Stimulated activated CD8-positive, alpha-beta memory T cell treated with anti-CD3 and anti-CD28 coated beads, Interleukin-12 subunit alpha, Interleukin-12 subunit beta, amount 100 ng/mL, for 24 hours (primary cell): ENCODE results near the gene CACNA1C.

Experiments
- DNase-seq: peaks from one replicate; pipeline ENCODE4 v3.0.0-alpha.2; 2020; ENCODE audit errors: extremely low read depth

The CACNA1C gene

DNA sequence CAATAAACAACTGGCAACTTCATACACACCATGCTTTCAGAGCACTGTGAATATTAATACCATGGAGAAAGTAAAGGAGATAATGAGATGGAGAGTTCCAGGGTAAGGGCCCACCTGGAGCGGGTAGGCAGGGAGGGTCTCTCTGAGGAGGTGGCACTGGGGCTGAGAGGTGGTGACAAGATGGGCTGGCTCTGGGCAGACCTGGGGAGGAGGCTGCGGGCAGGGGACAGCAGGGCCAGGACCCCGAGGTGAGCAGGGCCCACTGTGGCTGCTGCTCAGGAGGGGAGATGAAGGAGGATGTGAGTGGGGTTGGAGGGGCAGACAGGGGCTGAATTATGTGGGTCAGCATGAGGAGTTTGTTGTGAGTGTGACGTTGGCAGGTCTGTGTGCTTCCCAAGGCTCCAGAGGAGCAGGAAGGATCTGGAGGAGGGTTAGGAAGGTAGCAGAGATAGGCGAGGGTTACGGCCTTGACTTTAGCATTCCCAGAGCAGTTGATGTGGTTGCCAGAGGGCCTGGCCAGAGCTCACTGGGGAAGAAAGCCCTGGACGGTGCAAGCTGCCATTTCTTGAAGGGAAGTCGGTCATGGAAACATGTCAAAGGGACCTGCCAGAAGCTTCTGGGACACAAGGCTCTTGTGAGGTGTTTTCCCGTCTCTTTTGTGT lies 88.2 kb downstream of the CACNA1C start:
- DNase-seq: no peak

DNA sequence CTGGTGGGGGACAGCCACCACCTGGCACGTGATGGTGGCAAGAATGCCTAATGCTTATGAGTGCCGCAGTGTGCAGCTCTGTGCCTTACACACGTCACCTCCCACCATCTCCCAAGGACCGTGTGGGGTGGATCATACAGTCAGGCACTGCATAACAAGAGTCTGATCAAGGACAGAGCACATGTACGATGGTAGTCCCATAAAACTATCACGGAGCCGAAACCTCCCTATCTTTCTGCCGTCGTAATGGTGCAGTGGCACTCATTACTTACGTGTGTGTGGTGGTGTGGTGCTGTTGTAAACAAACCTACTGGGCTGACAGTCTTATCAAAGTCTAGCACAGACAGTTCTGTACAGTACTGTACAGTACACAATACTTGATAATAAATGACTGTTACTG lies 89.3 kb downstream of the CACNA1C start:
- no peak for DNase-seq

DNA sequence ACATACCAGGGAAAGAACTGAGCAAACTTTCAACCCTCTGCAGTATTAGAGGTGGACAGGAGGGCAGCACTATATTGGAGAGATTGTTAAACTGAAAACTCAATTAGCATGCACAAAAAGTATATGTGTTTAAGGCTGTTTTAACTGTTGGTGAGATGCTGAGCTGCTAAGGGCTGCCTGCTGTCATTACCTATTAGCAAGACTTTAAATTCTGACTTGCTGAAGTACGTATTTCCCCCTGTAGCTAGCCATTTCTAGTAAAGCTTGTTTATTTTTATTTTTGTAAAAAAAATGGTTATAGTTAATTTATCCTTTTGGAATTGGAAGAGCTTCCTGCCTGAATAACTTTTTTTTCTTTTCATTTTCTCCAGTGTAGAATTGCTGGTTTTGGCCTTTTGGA lies 92.2 kb downstream of the CACNA1C start:
- DNase-seq: no peak

DNA sequence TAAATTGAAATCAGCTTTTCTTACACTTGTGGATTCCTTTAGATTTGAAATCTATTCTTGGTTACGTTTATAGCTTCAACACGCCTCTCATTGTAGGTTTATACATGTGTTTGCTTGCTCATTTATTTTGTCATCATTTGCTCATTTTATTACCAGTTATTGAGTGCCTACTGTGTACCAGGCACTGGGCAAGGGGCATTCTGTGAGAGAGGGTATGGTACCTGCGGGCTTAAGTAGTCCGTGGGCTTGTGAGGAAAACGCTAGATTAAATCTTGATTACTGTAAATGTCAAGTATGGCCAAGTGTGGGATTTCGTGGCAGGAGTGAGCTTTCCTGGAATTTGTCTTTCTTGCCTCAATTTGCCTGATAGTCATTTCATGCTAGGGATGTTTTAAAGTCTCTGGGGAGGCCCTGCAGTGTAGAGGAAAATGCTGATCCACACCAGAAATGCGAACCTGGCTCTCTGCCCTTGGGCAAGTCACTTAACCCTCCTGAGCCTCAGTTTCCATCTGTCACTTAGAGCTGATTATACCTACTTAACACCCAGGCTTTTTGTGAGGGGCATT lies 92.7 kb downstream of the CACNA1C start:
- no peak for DNase-seq

DNA sequence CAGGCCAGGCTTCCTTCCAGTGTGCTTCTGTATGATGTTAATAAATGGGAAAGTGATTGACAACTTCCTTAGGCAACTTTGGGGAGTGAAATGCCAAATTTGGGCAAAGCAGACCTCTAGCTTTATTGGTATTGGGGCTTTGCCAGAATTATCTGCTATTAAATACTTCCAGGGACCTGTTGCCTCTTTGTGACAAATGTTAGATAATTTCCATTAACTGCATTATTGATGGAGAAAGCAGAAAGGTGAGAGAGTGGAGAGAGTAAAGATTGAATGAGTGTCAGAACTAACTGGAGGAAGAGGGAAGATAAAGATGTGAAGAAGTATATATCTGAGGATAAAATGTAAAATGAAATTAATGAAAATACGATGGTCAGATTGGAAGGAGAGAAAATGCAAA lies 94.5 kb downstream of the CACNA1C start:
- DNase-seq: no peak

DNA sequence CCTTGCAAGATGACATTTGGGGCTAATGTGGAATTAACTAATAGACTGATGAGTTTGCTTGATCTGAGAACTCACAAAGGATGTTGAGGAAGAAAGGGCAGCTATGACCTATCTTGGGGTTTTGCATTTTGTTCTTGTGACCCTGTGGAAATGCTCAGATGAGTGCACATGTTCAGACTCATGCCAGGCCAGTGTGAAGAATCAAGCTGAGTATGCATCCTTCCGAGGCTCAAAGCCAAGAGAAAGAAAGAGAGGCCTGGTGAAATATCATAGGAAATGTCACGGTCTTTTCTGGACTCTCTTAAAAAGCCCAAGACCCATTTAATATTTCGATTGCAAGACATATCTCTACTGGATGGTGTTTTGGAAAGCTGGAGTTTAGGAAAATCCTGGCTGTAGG lies 96.3 kb downstream of the CACNA1C start:
- no peak for DNase-seq

DNA sequence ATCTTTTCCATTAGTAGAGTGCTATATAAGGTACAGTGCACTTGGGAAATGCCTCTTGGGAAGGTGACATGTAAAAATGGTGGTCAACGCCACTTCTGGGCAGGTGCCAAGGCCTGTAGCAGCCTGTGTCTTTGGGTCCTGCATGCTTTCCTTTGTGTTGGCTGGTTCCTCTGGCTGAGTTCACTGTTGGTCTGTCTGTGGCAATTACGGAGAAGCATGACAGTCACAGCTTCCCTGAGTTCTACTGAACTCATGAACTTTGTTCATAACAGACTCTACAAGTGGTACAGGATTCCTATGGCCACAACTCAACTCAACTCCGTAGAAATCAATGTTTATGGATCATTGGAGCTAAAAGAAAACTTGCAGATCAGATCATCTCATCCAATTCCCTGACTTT lies 98.0 kb downstream of the CACNA1C start:
- no peak for DNase-seq

DNA sequence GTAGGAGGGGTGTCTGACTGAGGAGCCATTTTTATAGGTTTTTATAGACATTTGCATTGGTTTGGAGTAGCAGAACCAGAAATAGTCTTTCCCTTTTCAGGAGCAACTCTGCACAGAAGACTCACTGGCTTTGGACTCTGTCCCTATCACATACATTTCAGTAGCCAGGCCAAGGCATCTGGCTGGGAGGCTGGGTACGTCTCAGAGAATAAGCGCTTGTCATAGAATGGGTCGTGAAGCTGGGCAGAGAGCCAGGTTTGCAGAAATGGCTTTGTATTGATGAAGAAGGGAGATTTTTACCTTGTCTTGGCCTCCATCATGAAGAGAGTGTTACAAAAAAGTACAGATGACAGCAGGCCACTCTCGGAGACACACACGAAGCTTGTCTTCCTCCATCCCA lies 98.6 kb downstream of the CACNA1C start:
- no peak for DNase-seq

DNA sequence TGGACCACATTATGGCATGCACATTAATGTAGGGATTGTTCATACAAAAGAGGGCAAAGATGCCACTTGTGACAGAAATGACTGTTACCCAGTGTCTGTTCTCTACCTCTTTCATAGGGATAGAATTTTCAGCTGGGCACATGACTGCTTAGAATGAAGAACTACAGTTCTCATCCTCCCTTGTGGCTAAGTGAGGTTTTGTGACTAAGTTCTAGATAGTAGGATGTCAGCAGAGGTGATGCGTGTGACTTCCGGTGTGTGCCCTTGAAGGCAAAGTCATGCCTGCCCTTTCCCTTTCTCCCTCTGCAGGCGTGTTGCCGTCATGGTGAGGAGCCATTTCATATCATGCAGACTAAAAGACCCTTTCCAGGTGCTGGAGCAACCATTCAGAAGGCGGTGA lies 99.3 kb downstream of the CACNA1C start:
- DNase-seq: no peak

DNA sequence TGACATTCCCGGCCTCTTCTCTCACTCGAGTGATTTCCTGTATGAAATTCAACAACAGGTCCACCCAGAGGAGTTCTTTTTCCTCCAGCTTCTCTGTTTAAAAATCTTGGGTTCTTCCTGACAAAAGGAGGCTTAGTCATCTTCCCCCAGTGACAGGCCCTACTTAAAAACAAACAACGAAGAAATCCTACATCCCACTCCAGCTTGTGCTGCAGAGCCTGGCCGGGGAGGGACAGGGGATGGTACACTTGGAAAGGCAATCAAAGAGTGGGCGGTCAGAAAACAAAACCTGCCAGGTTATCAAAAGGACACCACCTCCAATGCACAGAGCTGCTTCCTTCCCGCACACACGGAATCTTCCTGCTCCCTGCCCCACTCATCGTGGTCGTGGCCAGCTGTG lies 101.3 kb downstream of the CACNA1C start:
- DNase-seq: no peak

DNA sequence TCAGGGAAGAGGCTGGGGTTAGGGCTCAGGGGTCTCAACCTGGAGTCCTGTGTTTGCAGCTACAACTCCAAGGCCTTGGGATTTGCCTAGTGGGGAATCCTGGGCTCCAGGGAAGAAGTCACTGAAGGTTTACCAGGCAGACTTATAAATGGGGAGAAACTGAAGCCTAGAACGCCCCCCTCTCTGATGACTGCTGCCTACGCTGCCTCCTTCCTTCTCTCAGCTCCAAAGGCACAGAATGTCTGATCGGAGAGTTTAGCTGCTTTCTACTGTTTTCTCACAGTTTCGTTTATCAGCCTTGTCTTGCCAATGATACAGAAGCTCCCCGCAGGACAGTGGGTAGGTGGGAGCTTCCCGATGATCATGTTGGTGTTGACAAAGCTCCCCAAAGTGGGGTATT lies 101.7 kb downstream of the CACNA1C start:
- DNase-seq: no peak

DNA sequence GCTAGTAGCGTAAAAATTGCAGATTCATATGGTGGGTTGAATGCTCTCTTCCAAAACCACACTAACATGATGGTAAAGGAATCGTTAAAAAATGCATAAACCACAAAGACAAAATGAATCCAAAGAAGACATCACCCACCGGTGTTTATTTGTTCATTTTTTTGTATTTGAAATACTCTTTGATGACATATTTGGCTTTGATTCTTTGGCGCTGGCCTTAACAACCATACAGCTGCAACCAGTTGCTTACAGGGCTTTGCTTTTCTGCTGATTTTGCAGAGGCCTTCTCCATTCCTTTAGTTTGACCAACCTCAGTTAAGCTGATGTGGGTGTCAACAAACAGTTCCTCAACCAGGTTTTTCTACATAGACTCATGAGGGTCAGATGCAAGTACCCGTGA lies 103.5 kb downstream of the CACNA1C start:
- no peak for DNase-seq

DNA sequence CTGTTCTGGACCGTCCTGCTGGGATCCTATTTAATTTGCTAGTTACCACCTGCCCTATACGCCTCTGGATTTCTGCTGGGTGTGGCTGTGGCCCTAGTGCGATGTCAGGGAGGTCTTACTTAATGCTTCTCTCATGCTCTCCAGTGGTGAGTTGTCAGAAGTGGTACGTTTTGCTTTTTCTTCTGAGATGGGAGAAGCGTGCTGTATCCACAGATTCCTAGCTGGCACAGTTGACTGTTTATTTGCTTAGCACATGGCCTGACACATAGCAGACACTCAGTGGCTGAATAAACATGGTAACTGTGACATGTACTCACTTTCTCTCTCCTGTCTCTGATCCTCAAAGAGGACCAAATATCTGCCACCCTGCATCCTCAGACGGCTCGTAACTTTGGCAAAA lies 107.3 kb downstream of the CACNA1C start:
- no peak for DNase-seq

DNA sequence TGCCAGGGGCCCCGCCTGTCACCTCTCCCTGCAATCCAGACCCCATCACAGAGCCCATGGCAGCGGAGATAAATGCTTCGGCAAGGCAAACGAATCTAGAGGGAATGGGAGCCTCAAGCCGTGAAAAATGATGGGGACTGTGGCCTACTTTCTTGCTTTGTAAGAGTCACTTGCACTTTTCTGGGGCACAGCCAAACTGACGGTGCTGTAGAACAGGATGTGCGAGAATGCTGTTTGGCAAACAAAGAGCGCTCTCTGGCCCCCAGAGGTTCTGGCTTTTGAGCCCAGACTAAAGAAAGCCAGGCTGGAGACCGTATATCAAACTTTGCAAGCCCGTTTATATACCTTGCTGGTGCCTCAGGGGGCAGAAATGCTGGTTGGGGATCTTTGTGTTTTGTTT lies 108.7 kb downstream of the CACNA1C start:
- DNase-seq: no peak

DNA sequence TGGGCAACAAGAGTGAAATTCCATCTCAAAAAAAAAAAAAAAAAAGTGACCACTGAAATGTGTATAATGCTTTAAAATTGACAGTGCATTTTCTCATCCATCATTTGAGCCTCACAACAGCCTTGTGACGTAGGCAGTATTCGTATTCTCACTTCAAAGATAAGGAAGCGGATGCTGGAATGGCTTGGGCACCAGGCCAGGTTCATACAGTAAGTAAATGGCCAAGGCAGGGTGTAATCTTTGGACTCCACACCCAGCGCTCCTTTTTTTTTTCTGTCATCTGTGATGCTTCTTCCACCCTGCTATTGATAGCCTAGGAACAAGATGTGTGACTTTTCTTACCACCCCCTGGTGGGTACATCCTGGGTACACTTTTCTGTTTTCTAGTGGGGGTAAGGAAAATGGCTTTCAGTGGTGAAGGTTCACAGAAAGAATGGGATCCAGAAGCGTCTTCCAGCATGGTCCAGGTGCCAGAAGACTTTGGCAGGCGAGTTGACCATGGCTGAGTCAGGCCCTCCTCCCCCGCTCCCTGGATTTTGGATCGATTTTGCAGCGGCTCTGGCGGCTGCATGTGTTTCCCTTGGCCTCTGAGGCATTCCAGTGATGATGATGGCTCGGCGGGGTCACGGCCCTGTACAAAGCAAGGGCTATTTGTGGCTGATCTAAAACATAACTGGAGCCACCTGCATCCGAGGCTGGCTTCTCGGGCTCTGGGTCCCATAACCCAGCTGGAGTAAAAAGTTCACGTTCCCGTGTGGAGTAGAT lies 110.6 kb downstream of the CACNA1C start:
- DNase-seq: no peak

DNA sequence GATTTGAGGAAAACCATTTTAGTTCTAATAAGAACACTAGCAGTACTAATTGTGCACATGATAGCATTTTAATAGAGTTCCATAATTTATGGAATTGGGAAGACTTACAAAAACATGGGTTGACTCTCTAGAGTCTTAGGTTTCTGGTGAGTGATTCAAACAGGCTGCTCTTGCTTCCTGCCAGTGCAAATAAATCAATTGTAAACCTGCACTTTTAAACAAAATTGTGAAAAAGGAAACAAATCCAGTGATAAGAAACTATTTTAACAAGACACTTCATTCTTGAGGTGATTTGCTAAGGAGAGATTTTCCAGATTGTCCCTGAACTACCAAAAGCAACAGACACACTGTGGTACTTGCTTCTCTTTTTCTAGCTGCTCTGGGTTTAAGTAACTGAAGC lies 112.2 kb downstream of the CACNA1C start:
- no peak for DNase-seq

DNA sequence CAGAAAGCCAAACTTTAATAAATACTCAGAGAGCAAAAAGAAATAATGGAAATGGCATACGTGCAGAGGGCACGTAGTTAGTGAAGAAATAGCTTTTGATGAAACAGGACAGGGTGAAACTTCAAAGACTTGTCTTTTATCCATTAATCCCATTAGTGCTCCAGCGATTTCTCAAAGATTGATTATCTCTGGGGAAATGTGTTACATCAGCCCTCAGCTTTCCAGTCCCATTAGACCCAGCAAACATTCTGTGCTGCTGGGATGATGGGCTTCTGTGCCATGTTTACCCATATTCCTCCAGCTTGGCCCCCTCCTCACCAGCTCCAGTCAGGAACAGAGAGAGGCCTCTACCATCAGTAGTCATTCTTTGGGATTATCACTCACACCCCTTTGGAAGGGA lies 113.1 kb downstream of the CACNA1C start:
- DNase-seq: no peak

DNA sequence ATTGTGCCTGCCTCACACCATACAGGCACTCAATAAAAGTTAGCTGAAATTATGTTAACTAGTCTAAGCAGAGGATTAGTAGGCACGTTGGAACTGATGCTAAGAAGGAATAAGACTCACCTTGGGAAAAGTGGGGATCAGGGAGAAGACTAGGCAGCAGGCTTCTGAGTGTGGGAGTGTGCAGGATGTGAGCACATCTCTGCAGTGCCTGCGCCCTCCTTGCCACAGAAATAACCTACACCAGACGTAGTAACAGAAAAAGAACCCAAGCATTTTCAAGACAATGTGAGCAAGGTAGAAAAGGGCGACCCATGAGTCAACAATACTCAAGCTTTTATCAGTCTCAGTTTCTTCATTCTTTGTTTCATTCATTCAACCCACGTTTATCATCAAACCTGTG lies 113.9 kb downstream of the CACNA1C start:
- DNase-seq: no peak

DNA sequence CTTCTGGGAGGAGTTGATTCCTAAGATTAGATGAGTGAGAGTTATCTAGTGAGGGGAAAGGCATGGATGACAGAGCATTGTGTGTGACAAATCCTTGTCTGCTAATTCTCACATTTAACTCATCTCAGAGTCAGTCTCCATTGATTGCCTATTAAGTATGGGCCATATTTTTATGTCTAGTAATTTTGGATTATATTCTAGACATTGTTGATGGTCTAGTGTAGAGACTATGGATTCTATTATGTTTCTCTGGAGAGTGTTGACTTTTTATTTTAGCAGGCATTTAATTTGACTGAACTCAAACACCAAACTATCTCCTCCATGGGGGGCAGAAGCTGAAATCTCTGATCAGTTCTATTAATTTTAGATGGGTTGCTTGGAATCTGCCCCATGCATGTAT lies 114.4 kb downstream of the CACNA1C start:
- DNase-seq: no peak

DNA sequence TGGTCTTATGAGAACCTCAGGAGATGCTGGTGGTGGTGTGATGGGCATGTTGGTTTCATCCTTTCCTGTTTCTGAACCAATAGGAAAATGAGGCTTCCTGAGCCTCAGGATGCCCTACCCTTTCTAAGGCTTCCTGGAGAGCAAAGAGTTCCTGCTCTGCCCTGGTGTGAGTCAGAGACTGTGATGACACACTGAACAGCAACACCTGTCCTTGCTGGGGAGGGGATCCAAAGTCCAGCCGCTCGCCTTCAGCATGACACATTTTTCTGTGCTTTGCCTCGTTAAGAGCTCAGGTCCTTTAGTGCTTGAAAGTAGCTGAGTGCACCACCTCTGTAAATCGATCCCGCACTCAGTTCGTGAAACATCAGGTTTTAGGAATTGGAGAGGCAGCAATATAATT lies 116.0 kb downstream of the CACNA1C start:
- DNase-seq: no peak

DNA sequence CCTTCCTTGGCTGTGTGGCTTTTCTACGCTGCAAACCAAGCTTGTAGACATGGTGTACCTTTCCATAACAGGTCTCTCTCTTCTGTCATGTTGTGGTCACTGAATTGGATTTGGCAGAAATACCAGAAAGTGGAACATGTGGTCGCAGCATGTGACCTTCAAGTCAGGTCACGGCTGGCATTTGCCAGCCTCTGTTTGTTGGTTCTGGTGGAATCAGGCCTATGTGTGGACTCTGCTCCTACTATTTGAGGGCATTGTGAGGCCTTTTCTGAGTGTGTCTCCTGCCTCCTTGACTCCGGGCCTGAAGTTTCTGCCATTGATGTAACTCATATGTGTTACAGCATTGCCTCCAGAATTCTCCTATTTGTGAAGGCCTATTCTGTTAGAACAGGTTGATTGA lies 116.7 kb downstream of the CACNA1C start:
- DNase-seq: no peak

DNA sequence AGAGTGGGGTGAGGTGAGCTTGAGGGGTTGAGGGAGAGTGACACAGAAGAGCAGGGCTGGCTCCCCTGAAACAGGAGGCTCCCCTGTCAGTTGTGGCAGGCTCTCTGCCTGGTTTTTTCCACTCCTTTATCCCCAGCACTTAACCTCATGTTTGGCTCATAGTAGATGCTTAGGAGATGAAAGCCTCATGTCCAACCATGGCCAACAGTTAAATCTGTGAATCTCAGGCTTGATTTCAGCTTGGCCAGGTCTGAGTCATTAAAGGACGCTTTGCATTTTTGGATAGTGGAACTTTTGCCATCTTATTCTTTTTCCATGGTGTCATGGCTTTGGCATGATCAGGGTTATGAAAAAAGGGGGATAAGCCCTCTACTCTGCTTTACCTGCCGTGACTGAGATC lies 117.2 kb downstream of the CACNA1C start:
- DNase-seq: no peak

DNA sequence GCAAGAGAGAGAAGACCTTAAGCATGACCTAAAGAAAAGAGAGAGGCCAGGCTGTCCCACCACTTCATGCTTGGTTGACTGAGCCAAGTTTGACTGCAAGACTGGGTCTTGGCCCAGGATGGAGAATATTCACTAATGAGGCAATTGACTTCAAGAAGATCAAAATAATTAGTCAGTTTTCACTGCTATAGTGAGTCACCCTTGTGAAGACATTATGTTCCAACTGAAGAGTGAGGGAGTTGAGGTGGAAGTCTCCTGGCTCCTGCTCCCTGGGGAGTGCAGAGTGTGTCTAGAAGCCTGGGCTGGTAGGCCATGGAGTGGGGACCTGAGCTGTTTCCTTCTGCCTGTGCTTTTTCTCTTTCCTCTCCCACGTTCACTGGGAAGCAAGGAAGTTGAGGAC lies 117.6 kb downstream of the CACNA1C start:
- no peak for DNase-seq
